HEK293 (cell line): ENCODE measurements around the gene DDX50.

ENCODE experiments used
- CTCF ChIA-PET: fragments of 350-600 bp; formaldehyde crosslinking; extraction: SDS; loops from one replicate; lab custom pipeline; 2021; ENCODE audit warnings: antibody characterized with exemption; lab: Yijun Ruan, JAX
- POLR2A ChIA-PET: fragments of 300-600 bp; formaldehyde crosslinking; extraction: SDS; loops from one replicate; lab custom pipeline; 2020; ENCODE audit warnings: antibody characterized with exemption, inconsistent platforms; lab: Yijun Ruan, JAX
- H3K27ac ChIP-seq: fragments of 200-500 bp; sonication (Bioruptor generic); 2 replicates; pipeline ENCODE4 v1.5.1; 2014; ENCODE audit warnings: low read depth, low read length, control low read depth, inconsistent platforms; ENCODE audit errors: extremely low read depth
- H3K36me3 ChIP-seq, 2 experiments: fragments of 200-500 bp in 1 of 2; sonication (Bioruptor generic) in 1 of 2; 1 replicate in 1 of 2; 2 replicates in 1 of 2; pipeline ENCODE4 v1.5.1; 2014 to 2017; ENCODE audit warnings: inconsistent platforms in 2 of 2, low read length in 2 of 2; ENCODE audit not compliant: control insufficient read depth in 2 of 2, insufficient read depth in 1 of 2
- H3K4me1 ChIP-seq: fragments of 200-500 bp; sonication (Bioruptor generic); 2 replicates; pipeline ENCODE4 v1.5.1; 2014; ENCODE audit warnings: mild to moderate bottlenecking, low read length, inconsistent platforms; ENCODE audit not compliant: control insufficient read depth, insufficient read depth
- H3K4me3 ChIP-seq: 2 replicates; pipeline ENCODE4 v1.5.1; 2011; ENCODE audit warnings: low read depth, mild to moderate bottlenecking, control low read depth, low read length, moderate library complexity
- H3K9me3 ChIP-seq: fragments of 200-500 bp; sonication (Bioruptor generic); 2 replicates; pipeline ENCODE4 v1.5.1; 2014; ENCODE audit warnings: low read depth, low read length, inconsistent platforms; ENCODE audit not compliant: control insufficient read depth, insufficient read depth
- AEBP2 ChIP-seq: fragments of 450-650 bp; formaldehyde crosslinking; IDR thresholded peaks from 2 replicates; pipeline ENCODE4 v1.5.1; 2016; ENCODE audit warnings: missing biosample characterization, missing genetic modification characterization, borderline replicate concordance
- GLI4 ChIP-seq: fragments of 450-650 bp; formaldehyde crosslinking; IDR thresholded peaks from 2 replicates; pipeline ENCODE4 v1.5.1; 2016; ENCODE audit warnings: missing biosample characterization, missing genetic modification characterization
- PRDM2 ChIP-seq: fragments of 450-650 bp; formaldehyde crosslinking; IDR thresholded peaks from 2 replicates; pipeline ENCODE4 v1.5.1; 2016; ENCODE audit warnings: missing biosample characterization, missing genetic modification characterization, borderline replicate concordance
- ZBTB10 ChIP-seq: fragments of 450-650 bp; formaldehyde crosslinking; IDR thresholded peaks from 2 replicates; pipeline ENCODE4 v1.5.1; 2016; ENCODE audit warnings: missing biosample characterization, missing genetic modification characterization
- ZFHX2 ChIP-seq: fragments of 450-650 bp; formaldehyde crosslinking; conservative IDR thresholded peaks from 2 replicates; pipeline ENCODE4 v1.5.1; 2016; ENCODE audit warnings: missing biosample characterization, missing genetic modification characterization
- ZFP41 ChIP-seq: fragments of 450-650 bp; formaldehyde crosslinking; IDR thresholded peaks from 2 replicates; pipeline ENCODE4 v1.5.1; 2016; ENCODE audit warnings: missing biosample characterization, missing genetic modification characterization, borderline replicate concordance
- ZNF114 ChIP-seq: fragments of 450-650 bp; formaldehyde crosslinking; IDR thresholded peaks from 2 replicates; pipeline ENCODE4 v1.5.0; 2017; ENCODE audit warnings: missing biosample characterization, missing genetic modification characterization
- ZNF2 ChIP-seq: fragments of 450-650 bp; formaldehyde crosslinking; IDR thresholded peaks from 2 replicates; pipeline ENCODE4 v1.5.1; 2016; ENCODE audit warnings: missing biosample characterization, missing genetic modification characterization
- ZNF202 ChIP-seq: fragments of 450-650 bp; formaldehyde crosslinking; IDR thresholded peaks from 2 replicates; pipeline ENCODE4 v1.5.1; 2016; ENCODE audit warnings: missing biosample characterization, missing genetic modification characterization, borderline replicate concordance
- ZNF274 ChIP-seq, 2 experiments: fragments of 200-500 bp in 1 of 2; fragments of 450-650 bp in 1 of 2; sonication (Bioruptor generic) in 1 of 2; formaldehyde crosslinking in 1 of 2; IDR thresholded peaks; 2 replicates each; pipeline versions ENCODE4 v1.5.1 to v1.6.1; 2014 to 2016; ENCODE audit warnings: borderline replicate concordance in 1 of 2, inconsistent platforms in 1 of 2, low read length in 1 of 2, missing biosample characterization in 1 of 2, missing genetic modification characterization in 1 of 2
- ZNF350 ChIP-seq: fragments of 450-650 bp; formaldehyde crosslinking; IDR thresholded peaks from 2 replicates; pipeline ENCODE4 v1.5.0; 2017; ENCODE audit warnings: missing biosample characterization, mild to moderate bottlenecking, missing genetic modification characterization
- ZNF354C ChIP-seq: fragments of 450-650 bp; formaldehyde crosslinking; IDR thresholded peaks from 2 replicates; pipeline ENCODE4 v1.5.1; 2016; ENCODE audit warnings: missing biosample characterization, missing genetic modification characterization, low read depth, borderline replicate concordance
- ZNF426 ChIP-seq: fragments of 450-650 bp; formaldehyde crosslinking; IDR thresholded peaks from 2 replicates; pipeline ENCODE4 v1.5.1; 2017; ENCODE audit warnings: missing biosample characterization, missing genetic modification characterization, mild to moderate bottlenecking, inconsistent platforms, moderate library complexity
- ZNF548 ChIP-seq: fragments of 450-650 bp; formaldehyde crosslinking; IDR thresholded peaks from 2 replicates; pipeline ENCODE4 v1.5.1; 2016; ENCODE audit warnings: missing biosample characterization, missing genetic modification characterization
- ZNF610 ChIP-seq: fragments of 450-650 bp; formaldehyde crosslinking; IDR thresholded peaks from 2 replicates; pipeline ENCODE4 v1.5.1; 2016; ENCODE audit warnings: missing biosample characterization, missing genetic modification characterization, borderline replicate concordance
- ZNF76 ChIP-seq: fragments of 450-650 bp; formaldehyde crosslinking; IDR thresholded peaks from 2 replicates; pipeline ENCODE4; 2016; ENCODE audit warnings: low read depth, missing biosample characterization, missing genetic modification characterization, borderline replicate concordance
- ZNF792 ChIP-seq: fragments of 450-650 bp; formaldehyde crosslinking; IDR thresholded peaks from 2 replicates; pipeline ENCODE4 v1.5.1; 2016; ENCODE audit warnings: missing biosample characterization, missing genetic modification characterization
- TF ChIP-seq, protein P1 (sequence below): fragments of 450-650 bp; formaldehyde crosslinking; IDR thresholded peaks from 2 replicates; pipeline ENCODE4 v1.5.1; 2016; ENCODE audit warnings: missing biosample characterization, missing genetic modification characterization
- TF ChIP-seq, protein P2 (sequence below): fragments of 450-650 bp; formaldehyde crosslinking; IDR thresholded peaks from 2 replicates; pipeline ENCODE4 v1.5.1; 2016; ENCODE audit warnings: missing biosample characterization, missing genetic modification characterization

DDX50 gene

GRCh38 chr10:68901105-68901927, at the start of gene DDX50 (continued):
- TF ChIP-seq ZBTB10 (tag by site-specific recombination), result no peak

DNA sequence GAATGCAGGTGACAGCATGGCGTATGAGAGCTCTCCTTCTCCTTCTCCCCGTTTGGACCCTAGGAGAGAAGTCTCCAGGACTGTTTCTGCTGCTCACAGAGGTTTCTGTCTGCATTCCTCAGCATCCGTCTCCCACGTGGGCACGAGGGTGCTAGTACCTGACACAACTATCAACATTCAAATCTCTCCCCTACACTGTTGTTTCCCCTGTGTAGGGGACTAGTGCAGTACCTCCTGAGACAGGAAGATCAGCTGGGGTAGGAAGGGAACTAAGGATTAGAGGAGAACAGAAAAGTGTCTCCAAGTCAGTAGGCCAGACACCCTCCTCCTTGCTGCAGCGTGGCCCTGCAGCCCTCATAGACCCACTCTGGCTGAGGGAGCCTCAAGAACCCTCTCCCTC, 44.8 kb upstream of the DDX50 start:
- H3K9me3 ChIP-seq, result no peaks in the 10 kb centered on the region
- H3K4me3 ChIP-seq, result no peak overlapping the region
- no peak overlapping the region for H3K27ac ChIP-seq
- ChIA-PET CTCF (no interaction called here), POLR2A (interaction anchor here (0.6 kb wide), 1 partner anchor 52 kb away, joined by 5 read pairs; no protein-coding TSS in a partner anchor)
- H3K36me3 ChIP-seq, result no peaks in the 10 kb centered on the region
- H3K4me1 ChIP-seq, result no peaks in the 10 kb centered on the region
- TF ChIP-seq ZNF426 (tag by site-specific recombination) (no peak), ZNF202 (tag by site-specific recombination) (no peak), ZNF274 (IDR thresholded peaks at IDR 0.05; ENCODE audit: low read length) (no peak), ZNF274 (tag by site-specific recombination; IDR thresholded peaks at IDR 0.05; ENCODE audit: borderline replicate concordance) (no peak), GLI4 (tag by site-specific recombination) (no peak), ZNF350 (no peak), PRDM2 (no peak), ZNF610 (no peak), ZNF2 (tag by site-specific recombination) (no peak), ZNF548 (tag by site-specific recombination) (no peak), AEBP2 (tag by site-specific recombination) (no peak), ZFP41 (tag by site-specific recombination) (no peak), ZNF792 (tag by site-specific recombination) (no peak), ZNF114 (no peak), ZFHX2 (tag by site-specific recombination) (no peak), ZNF354C (no peak), ZNF76 (tag by site-specific recombination) (no peak)
- TF ChIP-seq, protein P1, sequence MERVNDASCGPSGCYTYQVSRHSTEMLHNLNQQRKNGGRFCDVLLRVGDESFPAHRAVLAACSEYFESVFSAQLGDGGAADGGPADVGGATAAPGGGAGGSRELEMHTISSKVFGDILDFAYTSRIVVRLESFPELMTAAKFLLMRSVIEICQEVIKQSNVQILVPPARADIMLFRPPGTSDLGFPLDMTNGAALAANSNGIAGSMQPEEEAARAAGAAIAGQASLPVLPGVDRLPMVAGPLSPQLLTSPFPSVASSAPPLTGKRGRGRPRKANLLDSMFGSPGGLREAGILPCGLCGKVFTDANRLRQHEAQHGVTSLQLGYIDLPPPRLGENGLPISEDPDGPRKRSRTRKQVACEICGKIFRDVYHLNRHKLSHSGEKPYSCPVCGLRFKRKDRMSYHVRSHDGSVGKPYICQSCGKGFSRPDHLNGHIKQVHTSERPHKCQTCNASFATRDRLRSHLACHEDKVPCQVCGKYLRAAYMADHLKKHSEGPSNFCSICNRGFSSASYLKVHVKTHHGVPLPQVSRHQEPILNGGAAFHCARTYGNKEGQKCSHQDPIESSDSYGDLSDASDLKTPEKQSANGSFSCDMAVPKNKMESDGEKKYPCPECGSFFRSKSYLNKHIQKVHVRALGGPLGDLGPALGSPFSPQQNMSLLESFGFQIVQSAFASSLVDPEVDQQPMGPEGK (tag by site-specific recombination), result no peak
- TF ChIP-seq, protein P2, sequence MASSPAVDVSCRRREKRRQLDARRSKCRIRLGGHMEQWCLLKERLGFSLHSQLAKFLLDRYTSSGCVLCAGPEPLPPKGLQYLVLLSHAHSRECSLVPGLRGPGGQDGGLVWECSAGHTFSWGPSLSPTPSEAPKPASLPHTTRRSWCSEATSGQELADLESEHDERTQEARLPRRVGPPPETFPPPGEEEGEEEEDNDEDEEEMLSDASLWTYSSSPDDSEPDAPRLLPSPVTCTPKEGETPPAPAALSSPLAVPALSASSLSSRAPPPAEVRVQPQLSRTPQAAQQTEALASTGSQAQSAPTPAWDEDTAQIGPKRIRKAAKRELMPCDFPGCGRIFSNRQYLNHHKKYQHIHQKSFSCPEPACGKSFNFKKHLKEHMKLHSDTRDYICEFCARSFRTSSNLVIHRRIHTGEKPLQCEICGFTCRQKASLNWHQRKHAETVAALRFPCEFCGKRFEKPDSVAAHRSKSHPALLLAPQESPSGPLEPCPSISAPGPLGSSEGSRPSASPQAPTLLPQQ (tag by site-specific recombination), result no peak
